T47D (cell line): Measurements from ENCODE around the gene CYP2J2.
A peak's percentile ranks its signal among the peaks of the same experiment; 100 is the strongest.
"Not testable (repeated sequence)": the region's sequence is repeated elsewhere in the genome, so short reads cannot be mapped to it uniquely, and the experiment has no call there.

ENCODE experiments used
- DNase-seq, 2 experiments: peaks; one replicate each; pipeline versions ENCODE4 v3.0.0 to v3.0.0-alpha.2; 2011 to 2012; ENCODE audit warnings: low read depth in 1 of 2, low spot score in 1 of 2
- JUND ChIP-seq: IDR thresholded peaks from 2 replicates; pipeline ENCODE4 v1.6.1; 2012; ENCODE audit warnings: low read depth
- in situ Hi-C: cut with HindIII; loops from 2 replicates; pipeline ENCODE4 v1.10.0; 2016; ENCODE audit warnings: low sequenced_read_pairs, low pct_unique_long_range_greater_than_20kb

CYP2J2 gene

DNA sequence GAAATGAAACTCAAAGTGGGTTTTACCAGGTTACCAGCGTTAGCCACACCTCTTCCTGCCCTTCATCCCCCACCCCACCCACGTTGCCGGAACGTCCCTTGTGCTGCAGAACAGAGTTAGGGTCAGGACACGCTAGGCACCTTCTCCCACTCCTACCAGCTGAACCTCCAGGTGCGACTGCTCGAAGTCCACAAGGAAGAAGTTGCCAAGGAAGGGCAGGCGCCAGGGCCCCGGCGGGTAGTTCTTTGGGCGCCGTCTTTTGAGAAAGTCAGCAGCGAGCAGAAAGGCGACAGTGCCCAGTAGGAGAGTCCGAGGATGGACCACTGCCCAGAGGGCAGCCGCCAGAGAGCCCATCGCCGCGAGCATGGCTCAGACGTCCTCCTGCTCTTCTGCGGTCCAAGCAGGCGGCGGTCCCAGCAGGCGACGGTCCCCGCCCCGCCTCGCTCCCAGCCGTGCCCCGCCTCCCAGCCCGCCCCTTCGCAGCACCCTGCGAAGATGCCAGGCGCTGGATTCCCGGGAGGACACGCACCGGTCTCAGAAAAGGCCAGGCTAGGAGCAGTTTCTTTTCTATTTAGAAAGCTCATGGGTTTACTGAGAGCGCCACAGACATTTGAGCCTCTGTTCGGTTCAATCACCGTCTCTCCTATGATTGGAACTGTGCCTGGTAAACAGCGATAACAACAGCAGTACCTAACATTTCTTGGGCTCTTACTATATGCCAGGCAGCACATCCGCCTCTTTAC is at the start of gene CYP2J2:
Gene CYP2J2, minus strand, starts transcription at position 393 of the 743 bp plus-strand sequence. Its CDS starts 27 bp downstream, at position 366.
- in situ Hi-C loops, result no loop called here
- DNase-seq, result peak; percentile 18 to 52
- TF ChIP-seq JUND, result no peak

DNA sequence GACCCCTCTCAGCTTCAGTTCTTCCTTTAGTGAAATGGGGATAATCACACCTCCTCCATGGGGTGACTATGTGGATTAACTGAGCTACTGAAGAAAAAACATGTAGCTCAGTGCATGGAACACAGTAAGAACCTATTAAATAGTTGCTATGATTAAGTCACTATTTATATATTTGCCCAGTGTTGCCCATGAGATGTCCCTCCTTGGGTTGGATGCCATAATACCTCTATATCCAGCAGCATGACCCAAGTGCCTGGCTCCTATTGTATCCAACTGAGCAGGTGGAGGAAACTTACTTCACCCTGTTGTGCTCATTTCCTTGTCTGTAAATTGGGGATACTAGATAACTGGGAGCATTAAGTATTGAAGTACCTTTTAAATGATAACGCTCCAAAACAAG is 47.1 kb upstream of the CYP2J2 start:
- in situ Hi-C loops, result no loop called here
- DNase-seq, result no peak
- no peak for TF ChIP-seq JUND

DNA sequence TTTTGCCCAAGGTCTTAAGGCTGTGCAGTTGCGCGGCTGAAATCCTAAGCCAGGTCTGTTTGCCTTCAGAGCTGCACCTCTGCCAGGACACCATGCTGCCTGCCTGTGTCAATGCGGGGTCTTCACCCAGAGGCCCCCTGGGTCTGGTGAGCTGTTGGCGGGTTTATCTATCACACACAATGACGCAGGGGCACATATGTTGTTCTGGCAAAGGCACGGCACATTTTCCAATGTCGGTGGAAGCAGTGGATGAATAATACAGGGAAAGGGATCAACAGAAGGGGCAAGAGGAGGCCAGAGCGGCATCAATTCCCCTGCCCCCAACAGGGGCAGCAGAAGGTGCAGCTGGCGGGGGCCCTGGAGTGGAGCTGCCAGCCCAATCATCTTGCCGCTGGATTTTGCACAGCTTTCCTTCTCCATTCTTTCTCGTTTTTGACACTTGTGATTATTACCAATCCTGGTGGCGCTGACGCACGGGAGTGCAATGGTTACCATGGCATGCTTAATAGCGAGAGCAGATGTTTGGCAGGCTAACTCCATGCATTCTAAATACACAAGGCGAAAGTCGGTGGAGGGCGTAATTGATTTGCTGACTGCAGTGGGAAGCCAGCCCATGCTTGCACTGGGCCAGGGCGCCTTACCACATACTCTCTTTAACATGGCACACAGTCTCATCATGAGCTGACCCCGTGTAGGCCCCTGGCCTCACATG is 45.8 kb upstream of the CYP2J2 start:
- no peak for TF ChIP-seq JUND
- in situ Hi-C loops, result no loop called here
- DNase-seq, result no peak

DNA sequence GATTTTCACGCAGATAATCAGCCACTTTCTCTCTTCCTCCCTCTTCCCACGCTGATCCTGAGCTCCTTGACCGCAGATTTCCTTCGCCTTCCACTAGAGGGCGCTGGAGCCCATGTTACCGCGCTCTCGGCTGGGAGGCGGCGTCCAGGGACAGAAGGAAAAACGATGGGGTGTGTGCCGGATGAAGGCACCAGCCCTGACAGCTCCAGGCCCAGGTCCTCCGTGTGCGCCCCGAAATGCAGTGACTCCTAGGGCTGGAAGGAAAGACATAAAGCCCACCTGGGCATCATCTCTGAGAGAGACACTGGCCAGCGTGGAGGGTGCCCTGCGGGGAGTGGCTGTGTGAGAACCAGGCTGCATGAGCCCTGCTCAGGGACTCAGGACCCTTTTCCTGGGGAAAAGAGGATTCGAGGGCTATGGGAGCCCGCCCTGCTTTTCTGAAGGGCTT is 44.9 kb upstream of the CYP2J2 start:
- TF ChIP-seq JUND, result no peak
- in situ Hi-C loops, result no loop called here

GRCh38 chr1:59969542-59970175 is 43.1 kb upstream of the CYP2J2 start:
- DNase-seq, in situ Hi-C loops: not testable (repeated sequence)

More for the DNA sequence above, 44.9 kb upstream of the CYP2J2 start:
- DNase-seq, result peak; percentile 62 to 69

DNA sequence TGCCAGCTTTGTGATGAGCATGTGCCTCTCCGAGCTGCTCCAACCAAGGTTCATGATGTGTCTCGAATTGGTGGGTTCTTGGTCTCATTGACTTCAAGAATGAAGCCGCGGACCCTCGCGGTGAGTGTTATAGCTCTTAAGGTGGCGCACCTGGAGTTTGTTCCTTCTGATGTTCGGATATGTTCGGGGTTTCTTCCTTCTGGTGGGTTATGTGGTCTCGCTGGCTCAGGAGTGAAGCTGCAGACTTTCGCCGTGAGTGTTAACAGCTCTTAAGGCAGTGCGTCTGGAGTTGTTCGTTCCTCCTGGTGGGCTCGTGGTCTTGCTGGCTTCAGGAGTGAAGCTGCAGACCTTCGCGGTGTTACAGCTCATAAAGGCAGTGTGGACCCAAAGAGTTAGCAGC is 42.2 kb upstream of the CYP2J2 start:
- in situ Hi-C loops, DNase-seq: not testable (repeated sequence)

DNA sequence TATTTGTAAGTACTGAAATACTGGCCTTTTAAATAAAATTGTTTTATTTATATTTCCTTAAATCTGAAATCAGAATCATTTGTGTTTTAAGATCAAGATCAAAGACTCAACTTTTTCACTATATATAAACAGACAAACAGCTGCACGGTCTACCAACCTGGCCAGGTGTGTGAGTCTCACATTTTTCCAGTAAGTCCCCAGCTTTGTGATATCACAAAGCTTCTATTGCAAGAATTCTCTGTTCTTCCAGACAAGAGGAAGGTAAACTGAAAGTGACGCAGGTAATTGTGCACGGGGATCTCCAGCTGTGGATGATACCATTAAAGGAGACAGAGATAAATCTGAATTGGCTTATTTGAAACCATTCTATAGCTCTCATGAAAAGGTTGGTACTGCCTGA is 41.2 kb upstream of the CYP2J2 start:
- TF ChIP-seq JUND, result no peak
- DNase-seq, result no peak

GRCh38 chr1:59967141-59967697 is 40.6 kb upstream of the CYP2J2 start:
- in situ Hi-C loops, result no loop called here
- no peak for DNase-seq

More for the DNA sequence above, 41.2 kb upstream of the CYP2J2 start:
- in situ Hi-C loops, result no loop called here

GRCh38 chr1:59952065-59952464 is 25.5 kb upstream of the CYP2J2 start:
- no peak for DNase-seq
- no peak for TF ChIP-seq JUND
- in situ Hi-C loops, result no loop called here

More at GRCh38 chr1:59967141-59967697, 40.6 kb upstream of the CYP2J2 start:
- TF ChIP-seq JUND, result no peak

DNA sequence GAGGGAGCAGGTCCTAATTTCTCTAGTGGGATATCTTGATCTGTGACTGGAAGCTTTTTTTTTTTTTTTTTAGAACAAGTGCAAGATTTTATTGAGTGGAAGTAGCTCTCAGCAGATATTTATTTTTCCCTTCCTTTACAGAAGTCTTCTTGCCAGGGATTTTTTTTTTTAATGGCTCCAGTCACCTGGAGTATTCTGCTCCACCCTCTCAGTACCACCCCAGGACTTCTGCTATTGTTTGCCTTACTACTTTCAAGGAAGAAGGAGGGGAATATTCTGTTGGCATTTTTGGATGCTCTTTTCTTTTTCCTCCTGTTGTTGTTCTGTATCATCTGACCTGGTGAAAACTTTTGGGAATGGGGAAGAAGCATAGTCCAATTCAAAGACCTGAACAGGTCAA is 23.1 kb upstream of the CYP2J2 start:
- DNase-seq, result no peak
- no peak for TF ChIP-seq JUND
- in situ Hi-C loops, result no loop called here

- DNase-seq, result no peak
- in situ Hi-C loops, result no loop called here
- no peak for TF ChIP-seq JUND
Measured at GRCh38 chr1:59948990-59949389, 22.4 kb upstream of the CYP2J2 start.

GRCh38 chr1:59947047-59947938 is 20.7 kb upstream of the CYP2J2 start:
- in situ Hi-C loops, result no loop called here
- TF ChIP-seq JUND, result no peak
- peak; percentile 28 to 70 for DNase-seq
